Stomach (tissue), 4 donors: ENCODE measurements around the gene NAA40.

Experiments
- EP300 ChIP-seq: sonication (generic); formaldehyde crosslinking; IDR thresholded peaks from one replicate; pipeline ENCODE4 v1.6.1; 2017; ENCODE audit warnings: antibody characterized with exemption
- POLR2A ChIP-seq, 4 donors: fragments of 450-650 bp; IDR thresholded peaks; one replicate each; pipeline ENCODE4 v1.6.1; 2016; ENCODE audit warnings: antibody characterized with exemption in 4 of 4, control low read depth in 2 of 4, mild to moderate bottlenecking in 1 of 4, moderate library complexity in 1 of 4
- TF ChIP-seq, protein P1 (sequence below), 7 experiments: fragments of 450-650 bp in 4 of 7; fragments of 200-600 bp in 3 of 7; sonication (generic) in 3 of 7; IDR thresholded peaks; one replicate each; pipeline ENCODE4 v1.5.1; 2016 to 2019; ENCODE audit warnings: antibody characterized with exemption in 7 of 7, control low read depth in 2 of 7, mild to moderate bottlenecking in 1 of 7

DNA sequence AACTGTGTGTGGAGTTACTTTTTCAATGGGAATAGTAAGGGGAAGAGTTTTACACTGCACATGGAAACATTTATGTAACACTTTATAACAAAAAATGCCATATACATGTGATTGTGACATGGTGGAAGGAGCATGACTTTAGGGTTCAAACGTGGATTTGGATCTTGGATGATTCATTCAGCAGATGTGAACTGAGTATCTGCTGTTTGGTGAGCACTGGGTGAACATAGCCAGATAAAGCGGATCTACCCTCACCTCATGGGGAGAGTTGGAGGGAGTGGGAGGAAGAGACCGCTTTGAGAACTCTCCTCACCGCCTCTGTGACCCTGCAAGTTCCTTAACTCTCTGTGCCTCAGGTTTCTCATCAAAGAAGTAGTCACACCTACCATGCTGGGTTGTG lies 3.1 kb downstream of the NAA40 start:
- TF ChIP-seq EP300: no peak
- TF ChIP-seq, protein P1, sequence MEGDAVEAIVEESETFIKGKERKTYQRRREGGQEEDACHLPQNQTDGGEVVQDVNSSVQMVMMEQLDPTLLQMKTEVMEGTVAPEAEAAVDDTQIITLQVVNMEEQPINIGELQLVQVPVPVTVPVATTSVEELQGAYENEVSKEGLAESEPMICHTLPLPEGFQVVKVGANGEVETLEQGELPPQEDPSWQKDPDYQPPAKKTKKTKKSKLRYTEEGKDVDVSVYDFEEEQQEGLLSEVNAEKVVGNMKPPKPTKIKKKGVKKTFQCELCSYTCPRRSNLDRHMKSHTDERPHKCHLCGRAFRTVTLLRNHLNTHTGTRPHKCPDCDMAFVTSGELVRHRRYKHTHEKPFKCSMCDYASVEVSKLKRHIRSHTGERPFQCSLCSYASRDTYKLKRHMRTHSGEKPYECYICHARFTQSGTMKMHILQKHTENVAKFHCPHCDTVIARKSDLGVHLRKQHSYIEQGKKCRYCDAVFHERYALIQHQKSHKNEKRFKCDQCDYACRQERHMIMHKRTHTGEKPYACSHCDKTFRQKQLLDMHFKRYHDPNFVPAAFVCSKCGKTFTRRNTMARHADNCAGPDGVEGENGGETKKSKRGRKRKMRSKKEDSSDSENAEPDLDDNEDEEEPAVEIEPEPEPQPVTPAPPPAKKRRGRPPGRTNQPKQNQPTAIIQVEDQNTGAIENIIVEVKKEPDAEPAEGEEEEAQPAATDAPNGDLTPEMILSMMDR (IDR thresholded peaks at IDR 0.05): no peak
- TF ChIP-seq POLR2A (IDR thresholded peaks at IDR 0.05): no peak
